Left ventricle myocardium inferior (tissue), 1 donor: ENCODE measurements around the gene NRXN3. TPM values are rescaled to one million over a fixed set of nuclear protein-coding genes. Genes with fewer than 3 reads are reported as not detected.

Source experiments
- DNase-seq: peaks from one replicate; pipeline ENCODE4 v3.0.0-alpha.2; 2020
- H3K27ac ChIP-seq: fragments of 200-600 bp; replicated peaks from 2 replicates; pipeline ENCODE4 v1.8.0; 2021
- H3K27me3 ChIP-seq: fragments of 200-600 bp; 2 replicates; pipeline ENCODE4 v1.8.0; 2021; ENCODE audit warnings: low read depth
- H3K36me3 ChIP-seq: fragments of 200-600 bp; 2 replicates; pipeline ENCODE4 v1.8.0; 2021
- H3K4me1 ChIP-seq: fragments of 200-600 bp; 2 replicates; pipeline ENCODE4 v1.8.0; 2021
- H3K4me3 ChIP-seq: fragments of 200-600 bp; 2 replicates; pipeline ENCODE4 v1.8.0; 2021; ENCODE audit warnings: mild to moderate bottlenecking, moderate library complexity
- H3K9me3 ChIP-seq: fragments of 200-600 bp; replicated peaks from 2 replicates; pipeline ENCODE4 v1.8.0; 2021
- intact Hi-C: fragments of 100-400 bp; cut with micrococcal nuclease; formaldehyde crosslinking; loops from one replicate; pipeline ENCODE4 v1.11.0; 2022
- total RNA-seq: library from RNA; stranded (reverse); fragmentation: NEBNext Ultra II Directional; extraction: Animal tissue kit (Norgen Biotek cat#: 25700); gene quantifications from one replicate; pipeline ENCODE4 v1.2.1, GENCODE V29; 2021
- TF ChIP-seq, protein P1 (sequence below): fragments of 200-600 bp; IDR thresholded peaks from 2 replicates; pipeline ENCODE4 v1.8.0; 2021; ENCODE audit warnings: antibody characterized with exemption, mild to moderate bottlenecking, borderline replicate concordance
- donor health status: DM: no; HTN: yes; CAD: no; lungs with severe emphysema.

NRXN3 gene
- total RNA-seq, 1 donor from 2014 or later = 1.2 TPM

DNA sequence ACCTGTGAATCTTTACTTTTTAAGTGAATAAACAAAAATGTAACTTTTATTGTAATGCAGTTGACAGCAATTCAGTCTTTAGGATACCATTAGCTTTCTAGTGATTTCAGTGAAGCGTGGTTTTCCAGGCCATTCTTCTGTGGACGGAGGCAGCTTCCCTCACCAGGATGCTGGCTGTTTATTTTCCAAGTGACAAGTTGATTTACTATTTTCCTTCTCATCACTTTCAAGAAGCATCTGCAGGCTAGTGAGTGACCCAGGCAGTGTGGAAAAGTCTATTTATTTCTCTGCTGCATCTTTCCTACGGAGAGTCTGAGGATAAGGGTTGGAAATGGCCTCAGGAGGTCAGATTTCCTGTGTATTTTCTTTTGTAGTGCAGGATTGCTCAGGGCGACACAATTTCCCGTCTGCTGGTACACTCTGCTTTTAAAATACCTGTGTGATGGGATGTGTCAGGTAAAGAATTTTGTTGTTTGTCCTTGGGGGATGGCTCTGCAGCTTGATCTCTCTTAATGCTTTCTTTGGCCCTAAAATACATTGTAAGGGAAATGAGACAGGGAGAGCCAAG, 467.8 kb downstream of the NRXN3 start:
- no peaks in the 10 kb centered on the region for H3K36me3 ChIP-seq
- H3K27me3 ChIP-seq = peaks cover 11% of the 10 kb centered on the region
- no peaks in the 10 kb centered on the region for H3K4me1 ChIP-seq
- H3K27ac ChIP-seq = no peak overlapping the region
- H3K4me3 ChIP-seq = no peak overlapping the region
- peaks cover 7% of the 10 kb centered on the region for H3K9me3 ChIP-seq
- DNase-seq = no peak
- intact Hi-C loops = no loop called here
- TF ChIP-seq, protein P1, sequence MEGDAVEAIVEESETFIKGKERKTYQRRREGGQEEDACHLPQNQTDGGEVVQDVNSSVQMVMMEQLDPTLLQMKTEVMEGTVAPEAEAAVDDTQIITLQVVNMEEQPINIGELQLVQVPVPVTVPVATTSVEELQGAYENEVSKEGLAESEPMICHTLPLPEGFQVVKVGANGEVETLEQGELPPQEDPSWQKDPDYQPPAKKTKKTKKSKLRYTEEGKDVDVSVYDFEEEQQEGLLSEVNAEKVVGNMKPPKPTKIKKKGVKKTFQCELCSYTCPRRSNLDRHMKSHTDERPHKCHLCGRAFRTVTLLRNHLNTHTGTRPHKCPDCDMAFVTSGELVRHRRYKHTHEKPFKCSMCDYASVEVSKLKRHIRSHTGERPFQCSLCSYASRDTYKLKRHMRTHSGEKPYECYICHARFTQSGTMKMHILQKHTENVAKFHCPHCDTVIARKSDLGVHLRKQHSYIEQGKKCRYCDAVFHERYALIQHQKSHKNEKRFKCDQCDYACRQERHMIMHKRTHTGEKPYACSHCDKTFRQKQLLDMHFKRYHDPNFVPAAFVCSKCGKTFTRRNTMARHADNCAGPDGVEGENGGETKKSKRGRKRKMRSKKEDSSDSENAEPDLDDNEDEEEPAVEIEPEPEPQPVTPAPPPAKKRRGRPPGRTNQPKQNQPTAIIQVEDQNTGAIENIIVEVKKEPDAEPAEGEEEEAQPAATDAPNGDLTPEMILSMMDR = no peak

DNA sequence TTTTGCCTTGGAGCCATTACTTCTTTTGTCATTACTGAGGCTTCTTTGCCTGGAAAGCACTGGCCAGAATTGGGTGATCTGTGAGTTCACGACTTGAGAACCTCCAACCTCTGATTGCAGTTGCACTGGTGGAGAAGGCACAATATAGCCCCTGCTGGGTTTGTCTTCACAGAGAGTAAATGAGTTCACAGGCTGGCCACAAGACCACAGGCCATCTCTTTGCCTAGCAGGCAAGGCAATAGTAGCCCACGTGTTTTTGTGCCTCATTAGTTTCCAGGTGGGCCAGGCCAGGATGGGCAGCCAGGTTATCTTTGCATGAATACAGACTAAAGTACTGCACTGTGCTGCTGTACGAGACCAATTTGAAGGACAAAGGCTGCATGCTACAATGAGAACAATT, 468.8 kb downstream of the NRXN3 start:
- H3K27me3 ChIP-seq = peaks cover 11% of the 10 kb centered on the region
- H3K36me3 ChIP-seq = no peaks in the 10 kb centered on the region
- H3K4me3 ChIP-seq = no peak overlapping the region
- no peaks in the 10 kb centered on the region for H3K4me1 ChIP-seq
- TF ChIP-seq, protein P1 = no peak
- no peak for DNase-seq
- H3K9me3 ChIP-seq = peaks cover 7% of the 10 kb centered on the region
- intact Hi-C loops = no loop called here
- no peak overlapping the region for H3K27ac ChIP-seq

DNA sequence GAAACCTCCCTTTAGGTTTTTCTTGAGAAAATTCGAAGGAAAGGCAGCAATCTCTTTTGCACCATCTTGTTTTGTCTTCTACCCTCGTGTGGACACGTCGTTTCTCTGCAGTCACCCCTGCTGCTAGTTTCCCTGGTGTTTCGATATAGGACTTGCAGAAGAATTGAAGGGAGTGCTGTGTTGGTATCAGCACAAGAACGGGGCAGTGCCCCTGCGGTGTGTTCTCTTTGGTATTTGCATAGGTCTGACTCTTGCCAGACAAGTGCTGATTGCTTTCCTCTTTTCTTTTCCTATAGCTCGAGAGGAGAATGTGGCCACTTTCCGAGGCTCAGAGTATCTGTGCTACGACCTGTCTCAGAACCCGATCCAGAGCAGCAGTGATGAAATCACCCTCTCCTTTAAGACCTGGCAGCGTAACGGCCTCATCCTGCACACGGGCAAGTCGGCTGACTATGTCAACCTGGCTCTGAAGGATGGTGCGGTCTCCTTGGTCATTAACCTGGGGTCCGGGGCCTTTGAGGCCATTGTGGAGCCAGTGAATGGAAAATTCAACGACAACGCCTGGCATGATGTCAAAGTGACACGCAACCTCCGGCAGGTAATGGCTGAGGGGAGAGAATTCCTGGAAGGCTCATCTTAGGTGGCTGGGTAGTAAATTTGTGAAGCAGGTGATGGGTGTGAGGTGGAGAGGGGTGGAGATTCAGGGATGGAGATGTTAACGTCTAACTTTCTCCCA, 474.8 kb downstream of the NRXN3 start:
- H3K9me3 ChIP-seq = no peaks in the 10 kb centered on the region
- TF ChIP-seq, protein P1 = no peak
- intact Hi-C loops = no loop called here
- DNase-seq = no peak
- H3K36me3 ChIP-seq = no peaks in the 10 kb centered on the region
- no peaks in the 10 kb centered on the region for H3K27me3 ChIP-seq
- no peak overlapping the region for H3K27ac ChIP-seq
- no peaks in the 10 kb centered on the region for H3K4me1 ChIP-seq
- no peak overlapping the region for H3K4me3 ChIP-seq

DNA sequence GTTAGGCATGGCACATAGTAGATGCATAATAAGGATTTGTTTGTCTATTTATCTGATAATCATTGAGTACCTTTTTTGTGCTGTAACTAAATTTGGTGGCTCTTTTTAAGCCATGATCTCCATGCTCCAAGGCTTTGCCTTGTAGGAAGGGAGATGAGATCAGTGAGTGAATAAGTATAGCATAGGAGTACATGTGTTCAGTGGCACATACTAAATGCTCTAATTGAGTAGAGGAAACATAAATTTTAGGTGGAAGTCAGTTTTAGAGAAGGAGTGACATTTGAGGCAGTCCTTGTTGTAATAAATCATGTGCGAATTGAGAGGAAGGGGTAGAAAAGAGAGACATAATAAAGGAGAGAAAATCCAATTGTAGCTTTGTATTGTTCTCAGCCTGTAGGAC, 482.6 kb downstream of the NRXN3 start:
- Histone ChIP-seq H3K36me3 (no peaks in the 10 kb centered on the region), H3K4me1 (no peaks in the 10 kb centered on the region), H3K4me3 (no peak overlapping the region), H3K9me3 (no peaks in the 10 kb centered on the region), H3K27ac (no peak overlapping the region), H3K27me3 (peaks cover 16% of the 10 kb centered on the region)
- TF ChIP-seq, protein P1 = no peak
- intact Hi-C loops = no loop called here
- no peak for DNase-seq

DNA sequence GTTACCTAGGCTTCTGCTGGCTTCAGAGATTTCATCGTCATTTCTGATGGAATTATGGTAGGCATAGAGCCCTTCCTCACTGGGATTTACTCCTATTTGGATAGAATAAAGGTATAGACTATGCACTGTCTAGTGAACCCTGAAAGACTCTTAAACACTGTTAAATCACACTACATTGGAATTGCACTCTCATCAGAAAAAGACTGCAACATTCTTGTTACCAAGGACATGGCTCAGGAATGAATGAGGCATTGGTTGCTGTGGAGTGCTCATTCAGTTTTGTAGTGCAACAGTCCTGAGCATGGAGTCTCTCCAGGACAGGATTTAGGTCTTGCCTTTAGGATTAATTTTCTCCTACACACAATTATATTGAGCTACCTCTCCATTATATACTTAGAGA, 483.0 kb downstream of the NRXN3 start:
- DNase-seq = no peak
- H3K36me3 ChIP-seq = no peaks in the 10 kb centered on the region

More for the DNA sequence above, 483.0 kb downstream of the NRXN3 start:
- H3K27ac ChIP-seq = no peak overlapping the region
- TF ChIP-seq, protein P1 = no peak
- intact Hi-C loops = no loop called here
- no peak overlapping the region for H3K4me3 ChIP-seq
- H3K27me3 ChIP-seq = peaks cover 16% of the 10 kb centered on the region
- H3K4me1 ChIP-seq = no peaks in the 10 kb centered on the region
- H3K9me3 ChIP-seq = no peaks in the 10 kb centered on the region
